ENCODE results near the gene GGACT. TPM values are rescaled to one million over a fixed set of nuclear protein-coding genes. Genes with fewer than 3 reads are reported as not detected.
"Not testable (repeated sequence)": the region's sequence is repeated elsewhere in the genome, so short reads cannot be mapped to it uniquely, and the experiment has no call there.

Gene GGACT
- total and polyA plus RNA-seq, 2 of the 8 experiments (the other 6 are each of a cell fraction or from before 2014, with no cell fraction given): 1.1 to 1.5 TPM

GRCh38 chr13:100577239-100577638, 11.3 kb downstream of the GGACT start:
- DNase-seq (ENCODE audit: low read depth in 1 of 2, low spot score in 2 of 2); H4K20me1 ChIP-seq (replicated peaks in 1 of 2; ENCODE audit: control insufficient read depth in 1 of 2, insufficient read depth in 2 of 2, low read length in 2 of 2); H3K4me1 ChIP-seq (replicated peaks in 1 of 4; ENCODE audit: control insufficient read depth in 3 of 4, insufficient read depth in 4 of 4, low read length in 3 of 4); H2BK5ac ChIP-seq (ENCODE audit: low read depth, low read length); H3K23me2 ChIP-seq (ENCODE audit: low read depth, low read length); FAIRE-seq; H4K5ac ChIP-seq (ENCODE audit: insufficient read length, low read depth, low read length); H3K27me3 ChIP-seq (replicated peaks in 1 of 4; ENCODE audit: control insufficient read depth in 3 of 4, extremely low read depth in 1 of 4, insufficient read depth in 3 of 4, low read length in 3 of 4); H3K23ac ChIP-seq (ENCODE audit: insufficient read length); H2BK15ac ChIP-seq (ENCODE audit: low read length); H2BK20ac ChIP-seq (ENCODE audit: low read length); H2AFZ ChIP-seq (ENCODE audit: low read length); H3K79me2 ChIP-seq (ENCODE audit: control insufficient read depth in 1 of 2, insufficient read depth in 2 of 2, low read length in 2 of 2); H3K36me3 ChIP-seq (ENCODE audit: control insufficient read depth in 2 of 4, insufficient read depth in 4 of 4, low read length in 3 of 4); H3K18ac ChIP-seq (ENCODE audit: extremely low read depth, low read length); H3K14ac ChIP-seq (ENCODE audit: insufficient read length); H4K8ac ChIP-seq (ENCODE audit: extremely low read depth, insufficient read depth, low read length); H3K4me3 ChIP-seq (ENCODE audit: extremely low read depth in 1 of 4, insufficient read depth in 2 of 4, low read depth in 3 of 4, low read length in 4 of 4); H3K4ac ChIP-seq (replicated peaks; ENCODE audit: insufficient read length, low read depth, low read length); H2BK120ac ChIP-seq (replicated peaks; ENCODE audit: low read depth, low read length); H2AK5ac ChIP-seq (ENCODE audit: low read depth, low read length); H3K9ac ChIP-seq (replicated peaks in 1 of 4; ENCODE audit: extremely low read depth in 1 of 4, low read depth in 3 of 4, low read length in 3 of 4); POLR2A ChIA-PET (ENCODE audit: partially characterized antibody); H4K91ac ChIP-seq (replicated peaks; ENCODE audit: insufficient read length, low read length); H3K56ac ChIP-seq (replicated peaks; ENCODE audit: insufficient read length, low read depth, low read length); H2BK12ac ChIP-seq (ENCODE audit: low read depth, low read length); H3K27ac ChIP-seq (ENCODE audit: low read depth, low read length); H3K4me2 ChIP-seq (ENCODE audit: insufficient read depth in 1 of 2, low read depth in 2 of 2, low read length in 2 of 2); H3K79me1 ChIP-seq (ENCODE audit: low read depth, low read length): not testable (repeated sequence)
- 90% methylated on average over 4 of the region's 4 CpGs; no CpG with 5 or more reads in 1 of the 2 experiments for WGBS, 2 experiments (ENCODE audit: extremely low coverage in 1 of 2, insufficient coverage in 1 of 2, insufficient read length in 1 of 2, insufficient replicate concordance in 2 of 2, low coverage in 1 of 2, low lambda C conversion rate in 2 of 2, missing lambda C conversion rate in 1 of 2)
- CTCF ChIA-PET (ENCODE audit: partially characterized antibody): interaction anchor here (0.5 kb wide), 1 partner anchor 11 kb away, joined by 3 read pairs; no protein-coding TSS in a partner anchor
- H3K9me3 ChIP-seq (ENCODE audit: insufficient read depth in 2 of 2, low read depth in 1 of 2, low read length in 1 of 2): peaks cover 4 to 10% of the 10 kb centered on the region in 2 experiments; a peak in 2 of 4 replicates

Measured in H1 (cell line).